Stimulated activated CD4-positive, alpha-beta T cell treated with anti-CD3 and anti-CD28 coated beads, Interleukin-12 subunit alpha, Interleukin-12 subunit beta, amount 100 ng/mL, for 48 hours (primary cell): Measurements from ENCODE around the gene EIF4G1.

Source experiments
- DNase-seq, 3 donors: peaks; one replicate each; pipeline ENCODE4 v3.0.0-alpha.2; 2020; ENCODE audit warnings: low read depth in 2 of 3, low spot score in 1 of 3

EIF4G1 gene

DNA sequence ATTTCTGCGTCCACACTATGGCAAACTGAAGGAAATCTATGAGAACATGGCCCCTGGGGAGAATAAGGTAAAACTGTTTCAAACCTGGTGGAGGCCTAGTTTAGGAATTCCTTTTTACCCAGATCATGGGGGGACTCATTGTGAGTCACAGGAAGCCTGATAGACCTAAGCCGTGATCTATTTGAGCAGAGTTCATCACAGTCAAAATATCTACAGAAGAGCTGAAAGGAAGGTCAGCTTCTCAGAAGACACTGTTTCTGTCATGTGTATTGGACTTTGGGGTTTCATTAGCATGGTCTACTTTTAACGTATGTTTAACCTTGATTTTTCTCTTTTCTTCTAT lies 14.1 kb upstream of the EIF4G1 start:
- no peak for DNase-seq

DNA sequence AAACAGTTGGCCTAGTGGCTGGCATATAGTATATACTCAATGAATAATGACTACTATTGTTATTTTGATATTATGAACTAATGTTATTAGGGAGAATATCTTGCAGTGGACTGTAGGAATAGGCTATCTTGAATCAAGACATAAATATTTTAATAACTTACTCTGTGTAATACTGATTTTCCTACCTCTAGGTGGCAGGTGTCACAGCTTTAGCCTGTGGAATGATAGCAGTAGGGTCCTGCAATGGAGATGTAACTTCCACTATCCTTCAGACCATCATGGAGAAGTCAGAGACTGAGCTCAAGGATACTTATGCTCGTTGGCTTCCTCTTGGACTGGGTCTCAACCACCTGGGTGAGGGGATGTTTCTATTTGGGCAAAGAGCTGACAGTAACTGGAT lies 8.8 kb upstream of the EIF4G1 start:
- DNase-seq: no peak

DNA sequence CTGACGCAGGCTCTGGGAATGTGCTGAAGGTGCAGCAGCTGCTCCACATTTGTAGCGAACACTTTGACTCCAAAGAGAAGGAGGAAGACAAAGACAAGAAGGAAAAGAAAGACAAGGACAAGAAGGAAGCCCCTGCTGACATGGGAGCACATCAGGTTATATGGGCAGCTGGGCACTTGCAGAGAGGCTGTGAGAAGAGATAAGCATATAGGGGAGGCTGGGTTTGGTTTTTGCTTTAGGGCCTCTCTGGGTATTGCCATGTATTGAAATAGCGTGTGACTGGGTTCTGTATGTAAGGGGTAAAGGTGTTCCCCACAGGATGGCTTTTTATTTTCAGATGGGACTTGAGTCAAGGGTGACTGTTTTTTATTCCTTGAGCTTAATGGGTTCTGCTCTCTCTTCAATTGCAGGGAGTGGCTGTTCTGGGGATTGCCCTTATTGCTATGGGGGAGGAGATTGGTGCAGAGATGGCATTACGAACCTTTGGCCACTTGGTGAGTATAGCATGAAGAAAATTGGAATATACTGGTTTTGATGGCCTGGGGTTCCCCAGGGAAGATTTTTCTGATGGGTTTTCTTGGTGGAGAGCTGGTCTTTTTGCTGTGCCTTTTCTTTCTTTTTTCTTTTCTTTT lies 7.9 kb upstream of the EIF4G1 start:
- no peak for DNase-seq

DNA sequence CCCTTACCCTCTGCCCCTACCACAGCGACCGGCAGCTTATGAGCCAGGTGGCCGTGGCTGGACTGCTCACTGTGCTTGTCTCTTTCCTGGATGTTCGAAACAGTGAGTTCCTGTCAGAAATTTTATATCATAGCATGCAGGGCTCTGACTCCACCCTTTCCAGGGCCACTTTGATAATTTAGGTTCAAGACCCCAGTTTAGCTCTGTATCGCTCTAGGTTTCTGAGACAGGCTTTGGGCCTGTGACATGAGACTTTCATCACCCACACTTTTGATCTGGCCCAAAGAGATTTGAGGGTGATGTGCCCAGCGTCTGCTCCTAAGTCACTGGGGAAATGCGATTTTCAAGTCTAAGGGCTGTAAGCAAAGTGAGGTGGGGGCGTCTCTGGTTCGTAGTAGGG lies 6.5 kb upstream of the EIF4G1 start:
- no peak for DNase-seq

DNA sequence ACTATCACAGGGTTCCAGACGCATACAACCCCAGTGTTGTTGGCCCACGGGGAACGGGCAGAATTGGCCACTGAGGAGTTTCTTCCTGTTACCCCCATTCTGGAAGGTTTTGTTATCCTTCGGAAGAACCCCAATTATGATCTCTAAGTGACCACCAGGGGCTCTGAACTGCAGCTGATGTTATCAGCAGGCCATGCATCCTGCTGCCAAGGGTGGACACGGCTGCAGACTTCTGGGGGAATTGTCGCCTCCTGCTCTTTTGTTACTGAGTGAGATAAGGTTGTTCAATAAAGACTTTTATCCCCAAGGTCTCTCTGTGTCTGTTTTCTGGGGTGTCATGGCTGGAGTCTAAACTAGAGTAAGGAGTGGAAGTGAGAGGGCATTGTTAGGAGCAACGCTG lies 5.7 kb upstream of the EIF4G1 start:
- DNase-seq: no peak

DNA sequence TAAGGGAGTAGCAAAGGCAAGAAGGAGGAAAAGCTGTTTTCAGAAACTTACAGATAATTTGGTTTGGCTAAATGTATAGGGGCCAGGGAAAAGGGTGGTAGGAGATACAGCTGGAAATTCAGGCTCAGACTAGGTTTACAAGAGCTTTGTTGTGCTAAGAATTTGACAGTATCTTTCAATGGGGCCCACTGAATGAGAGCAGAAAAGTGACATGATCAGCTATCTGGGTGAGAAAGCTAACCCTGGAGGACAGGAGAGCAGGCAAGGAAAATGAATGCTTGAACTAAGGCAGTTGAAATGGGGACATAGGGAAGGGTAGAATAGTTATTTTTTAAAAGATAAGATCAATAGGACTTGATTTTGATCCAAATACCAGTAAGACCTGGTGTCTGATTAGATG lies 2.8 kb upstream of the EIF4G1 start:
- no peak for DNase-seq

DNA sequence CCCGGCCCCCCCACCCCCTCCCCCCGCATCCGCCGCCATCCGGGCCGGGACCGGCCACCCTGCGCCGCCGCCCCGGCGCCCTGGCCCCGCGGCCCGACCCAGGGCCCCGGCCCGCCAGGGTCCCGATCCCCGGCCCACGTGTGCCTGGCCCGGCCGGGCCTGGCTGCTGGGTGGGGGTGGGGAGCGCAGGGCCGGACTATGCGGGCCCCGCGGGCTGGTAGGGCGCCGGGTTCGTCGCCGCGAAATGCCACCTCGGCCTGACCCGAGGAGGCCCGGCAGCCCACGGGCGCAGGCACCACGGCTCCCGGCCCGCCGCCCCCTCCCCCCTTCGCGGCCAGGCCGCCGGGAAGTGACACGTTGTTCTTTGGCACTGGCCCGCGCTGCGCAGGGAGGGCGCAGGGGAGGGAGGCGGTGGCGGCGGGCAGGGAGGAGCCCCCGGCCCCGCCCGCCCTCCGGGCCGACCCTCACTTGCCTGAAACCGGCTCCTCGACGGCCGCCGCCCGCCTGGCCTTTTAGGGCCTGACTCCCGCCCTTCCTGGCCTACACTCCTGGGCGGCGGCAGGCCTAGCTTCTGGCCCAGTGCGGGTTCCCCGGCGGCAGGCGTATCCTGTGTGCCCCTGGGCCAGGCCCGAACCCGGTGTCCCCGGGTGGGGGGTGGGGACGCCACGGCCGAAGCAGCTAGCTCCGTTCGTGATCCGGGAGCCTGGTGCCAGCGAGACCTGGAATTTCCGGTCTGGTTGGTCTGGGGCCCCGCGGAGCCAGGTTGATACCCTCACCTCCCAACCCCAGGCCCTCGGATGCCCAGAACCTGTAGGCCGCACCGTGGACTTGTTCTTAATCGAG lies 515 bp downstream of the EIF4G1 start:
- no peak for DNase-seq

DNA sequence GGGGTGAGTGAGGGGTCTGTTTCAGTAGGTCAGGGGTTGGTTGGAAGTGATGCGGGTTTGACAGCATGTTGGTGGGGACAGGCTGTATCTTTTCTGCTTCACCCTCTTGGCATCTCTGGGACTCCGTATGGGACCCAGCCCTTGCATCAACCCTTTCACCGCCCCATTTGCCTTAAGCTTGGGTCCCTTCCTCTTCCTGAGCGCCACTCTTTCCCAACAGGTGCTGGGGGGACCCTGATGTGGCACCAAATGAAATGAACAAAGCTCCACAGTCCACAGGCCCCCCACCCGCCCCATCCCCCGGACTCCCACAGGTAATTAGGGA lies 1.1 kb downstream of the EIF4G1 start:
- DNase-seq: no peak

DNA sequence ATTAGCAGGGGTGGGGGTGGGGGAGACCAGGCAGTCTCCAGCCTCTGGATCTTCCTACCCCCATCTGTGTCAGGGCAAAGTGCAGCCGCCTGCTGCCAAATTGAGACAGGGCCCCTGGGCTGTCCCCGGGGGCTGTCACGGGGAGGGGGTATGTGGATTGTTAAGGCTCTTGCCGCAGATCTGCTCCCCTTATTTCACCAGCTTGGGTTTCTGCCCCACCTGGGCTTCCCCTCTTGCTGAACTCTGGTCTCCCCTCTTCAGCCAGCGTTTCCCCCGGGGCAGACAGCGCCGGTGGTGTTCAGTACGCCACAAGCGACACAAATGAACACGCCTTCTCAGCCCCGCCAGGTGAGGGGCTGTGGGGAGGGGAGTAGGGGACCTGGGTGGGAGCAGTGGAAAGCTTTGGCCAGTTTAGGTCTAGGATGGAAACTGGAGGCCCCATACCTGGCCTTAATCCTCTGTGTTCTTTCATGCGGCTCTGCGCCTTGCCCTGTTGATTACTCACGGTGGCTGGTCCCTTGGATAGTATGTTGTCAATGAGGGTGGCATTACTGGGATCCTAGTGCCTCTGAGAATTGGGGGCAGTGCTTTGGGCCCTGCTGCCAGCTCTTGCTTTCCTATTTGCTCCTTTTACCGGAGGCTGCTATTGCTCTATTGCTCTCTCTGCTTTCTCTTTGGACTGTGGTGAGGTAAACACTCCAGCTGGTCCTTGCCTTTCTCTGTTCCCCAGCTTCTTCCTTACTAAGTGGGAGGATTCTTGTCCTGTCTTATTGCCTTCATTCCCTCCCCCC lies 1.7 kb downstream of the EIF4G1 start:
- no peak for DNase-seq

DNA sequence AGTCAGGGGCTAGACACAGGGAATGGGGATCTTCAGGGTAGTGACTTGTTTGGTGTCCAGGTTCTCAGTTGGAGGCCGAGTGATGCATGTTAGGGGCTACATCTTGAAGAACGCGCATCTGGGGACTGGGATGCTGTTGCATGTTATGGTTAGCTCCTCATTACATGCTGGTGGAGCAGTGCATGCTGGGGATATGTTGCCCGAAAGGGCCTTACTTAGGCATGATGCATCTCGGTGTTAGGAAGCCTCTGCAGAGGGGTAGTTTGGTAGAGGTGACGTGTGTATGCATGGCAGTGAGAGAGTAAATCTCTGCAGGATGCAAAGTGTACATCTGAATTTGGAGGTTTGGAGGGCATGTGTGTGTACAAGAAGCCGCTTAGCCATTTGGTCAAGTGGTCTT lies 2.4 kb downstream of the EIF4G1 start:
- DNase-seq: no peak

DNA sequence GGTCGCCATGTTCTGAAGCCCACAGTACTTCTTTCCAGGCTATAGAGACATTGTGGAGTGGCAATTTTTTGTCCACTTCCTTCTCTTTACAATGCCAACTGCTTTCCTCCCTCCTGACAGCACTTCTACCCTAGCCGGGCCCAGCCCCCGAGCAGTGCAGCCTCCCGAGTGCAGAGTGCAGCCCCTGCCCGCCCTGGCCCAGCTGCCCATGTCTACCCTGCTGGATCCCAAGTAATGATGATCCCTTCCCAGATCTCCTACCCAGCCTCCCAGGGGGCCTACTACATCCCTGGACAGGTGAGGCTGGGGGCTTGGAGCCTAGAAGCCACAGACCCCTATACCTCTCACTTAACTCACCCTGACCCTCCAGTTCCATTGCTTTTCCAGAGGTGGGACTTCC lies 2.8 kb downstream of the EIF4G1 start:
- no peak for DNase-seq

DNA sequence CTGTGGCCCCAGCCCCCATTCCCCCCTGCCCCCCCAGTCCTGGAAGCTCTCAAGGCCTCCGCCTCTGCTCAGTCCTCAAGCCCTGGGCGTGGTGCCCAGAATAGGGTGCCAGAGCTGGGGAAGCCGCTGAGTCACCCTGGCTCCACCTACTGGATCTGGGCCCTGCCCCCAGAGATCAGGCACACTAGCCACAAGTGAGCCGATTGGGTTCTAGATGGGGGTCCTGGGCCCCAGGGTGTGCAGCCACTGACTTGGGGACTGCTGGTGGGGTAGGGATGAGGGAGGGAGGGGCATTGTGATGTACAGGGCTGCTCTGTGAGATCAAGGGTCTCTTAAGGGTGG lies 5.7 kb downstream of the EIF4G1 start:
- DNase-seq: no peak

DNA sequence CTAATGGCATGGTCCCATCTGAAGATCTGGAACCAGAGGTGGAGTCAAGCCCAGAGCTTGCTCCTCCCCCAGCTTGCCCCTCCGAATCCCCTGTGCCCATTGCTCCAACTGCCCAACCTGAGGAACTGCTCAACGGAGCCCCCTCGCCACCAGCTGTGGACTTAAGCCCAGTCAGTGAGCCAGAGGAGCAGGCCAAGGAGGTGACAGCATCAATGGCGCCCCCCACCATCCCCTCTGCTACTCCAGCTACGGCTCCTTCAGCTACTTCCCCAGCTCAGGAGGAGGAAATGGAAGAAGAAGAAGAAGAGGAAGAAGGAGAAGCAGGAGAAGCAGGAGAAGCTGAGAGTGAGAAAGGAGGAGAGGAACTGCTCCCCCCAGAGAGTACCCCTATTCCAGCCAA lies 7.3 kb downstream of the EIF4G1 start:
- DNase-seq: no peak

DNA sequence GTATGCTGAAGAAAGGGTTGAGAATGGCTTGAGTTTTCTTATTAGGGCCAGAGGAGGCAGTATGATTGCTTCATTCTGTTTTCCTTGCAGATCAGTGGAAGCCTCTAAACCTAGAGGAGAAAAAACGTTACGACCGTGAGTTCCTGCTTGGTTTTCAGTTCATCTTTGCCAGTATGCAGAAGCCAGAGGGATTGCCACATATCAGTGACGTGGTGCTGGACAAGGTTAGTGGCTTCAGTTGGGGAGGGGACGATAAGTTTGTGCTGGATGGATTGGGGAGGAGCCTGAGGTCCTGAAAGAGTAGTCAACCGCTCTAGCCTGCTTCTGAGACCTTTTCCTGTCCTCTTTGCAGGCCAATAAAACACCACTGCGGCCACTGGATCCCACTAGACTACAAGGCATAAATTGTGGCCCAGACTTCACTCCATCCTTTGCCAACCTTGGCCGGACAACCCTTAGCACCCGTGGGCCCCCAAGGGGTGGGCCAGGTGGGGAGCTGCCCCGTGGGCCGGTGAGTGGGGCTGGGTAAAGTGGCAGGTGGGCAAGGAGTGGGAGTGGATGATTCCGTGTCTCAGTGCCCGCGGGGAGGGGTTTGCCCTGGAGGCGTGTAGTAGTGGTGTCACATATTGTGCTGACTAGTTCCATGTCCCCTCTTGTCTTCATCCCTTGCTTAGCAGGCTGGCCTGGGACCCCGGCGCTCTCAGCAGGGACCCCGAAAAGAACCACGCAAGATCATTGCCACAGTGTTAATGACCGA lies 8.5 kb downstream of the EIF4G1 start:
- DNase-seq: no peak

DNA sequence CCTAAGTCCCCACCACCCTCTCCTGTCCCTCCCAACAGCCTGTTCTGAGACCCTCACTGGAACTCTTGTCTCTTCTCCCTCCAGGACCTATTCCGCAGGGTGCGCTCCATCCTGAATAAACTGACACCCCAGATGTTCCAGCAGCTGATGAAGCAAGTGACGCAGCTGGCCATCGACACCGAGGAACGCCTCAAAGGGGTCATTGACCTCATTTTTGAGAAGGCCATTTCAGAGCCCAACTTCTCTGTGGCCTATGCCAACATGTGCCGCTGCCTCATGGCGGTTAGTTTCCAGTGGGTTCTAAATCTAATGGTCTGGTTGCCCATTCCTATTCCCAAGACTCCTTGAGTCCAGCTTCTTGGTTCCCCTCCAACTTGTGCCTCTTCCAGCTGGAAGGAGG lies 9.3 kb downstream of the EIF4G1 start:
- no peak for DNase-seq

DNA sequence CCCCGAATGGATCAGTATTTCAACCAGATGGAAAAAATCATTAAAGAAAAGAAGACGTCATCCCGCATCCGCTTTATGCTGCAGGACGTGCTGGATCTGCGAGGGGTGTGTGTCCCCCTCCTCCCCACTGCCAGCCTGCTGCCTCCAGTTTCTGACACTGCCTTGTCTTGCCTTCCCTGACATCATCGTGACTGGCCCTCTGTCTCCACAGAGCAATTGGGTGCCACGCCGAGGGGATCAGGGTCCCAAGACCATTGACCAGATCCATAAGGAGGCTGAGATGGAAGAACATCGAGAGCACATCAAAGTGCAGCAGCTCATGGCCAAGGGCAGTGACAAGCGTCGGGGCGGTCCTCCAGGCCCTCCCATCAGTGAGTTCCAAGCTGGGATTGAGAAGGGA lies 10.9 kb downstream of the EIF4G1 start:
- DNase-seq: no peak

DNA sequence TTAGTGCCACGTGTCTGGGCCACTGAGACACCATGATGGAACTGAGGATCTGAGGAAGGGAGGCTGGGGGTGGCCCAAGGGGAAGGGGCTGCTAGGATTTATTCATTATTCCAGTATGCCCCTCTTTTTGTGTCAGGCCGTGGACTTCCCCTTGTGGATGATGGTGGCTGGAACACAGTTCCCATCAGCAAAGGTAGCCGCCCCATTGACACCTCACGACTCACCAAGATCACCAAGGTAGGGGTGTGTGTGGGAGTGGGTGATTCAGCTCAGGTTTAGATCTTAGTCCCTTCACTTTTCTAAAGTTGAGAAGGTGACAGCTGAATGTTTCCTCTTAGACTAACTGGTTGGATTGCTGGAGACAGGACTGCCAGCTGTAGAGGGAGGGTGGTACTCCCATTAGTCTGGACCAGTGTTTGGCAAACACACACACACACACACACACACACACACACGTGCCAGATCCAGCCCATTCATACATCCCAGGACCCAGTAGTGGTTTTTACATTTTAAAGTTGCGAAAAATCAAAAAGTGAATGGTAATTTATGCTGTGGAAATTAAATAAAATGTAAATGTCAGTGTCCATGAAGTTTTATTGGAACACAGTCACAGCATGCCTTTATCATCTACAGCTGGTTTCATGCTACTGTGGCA lies 11.4 kb downstream of the EIF4G1 start:
- DNase-seq: peak in 1 of 3 donors; percentile 34

DNA sequence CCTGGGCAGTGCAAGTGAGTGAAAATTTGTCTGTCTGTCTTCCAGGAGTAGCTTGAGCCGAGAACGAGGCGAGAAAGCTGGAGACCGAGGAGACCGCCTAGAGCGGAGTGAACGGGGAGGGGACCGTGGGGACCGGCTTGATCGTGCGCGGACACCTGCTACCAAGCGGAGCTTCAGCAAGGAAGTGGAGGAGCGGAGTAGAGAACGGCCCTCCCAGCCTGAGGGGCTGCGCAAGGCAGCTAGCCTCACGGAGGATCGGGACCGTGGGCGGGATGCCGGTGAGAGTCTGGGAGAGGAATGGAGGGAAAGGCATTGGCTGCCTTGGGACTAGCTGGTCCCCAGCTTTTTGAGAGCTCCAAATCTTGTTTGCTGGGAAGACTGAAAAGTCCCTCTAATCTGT lies 12.8 kb downstream of the EIF4G1 start:
- DNase-seq: no peak

DNA sequence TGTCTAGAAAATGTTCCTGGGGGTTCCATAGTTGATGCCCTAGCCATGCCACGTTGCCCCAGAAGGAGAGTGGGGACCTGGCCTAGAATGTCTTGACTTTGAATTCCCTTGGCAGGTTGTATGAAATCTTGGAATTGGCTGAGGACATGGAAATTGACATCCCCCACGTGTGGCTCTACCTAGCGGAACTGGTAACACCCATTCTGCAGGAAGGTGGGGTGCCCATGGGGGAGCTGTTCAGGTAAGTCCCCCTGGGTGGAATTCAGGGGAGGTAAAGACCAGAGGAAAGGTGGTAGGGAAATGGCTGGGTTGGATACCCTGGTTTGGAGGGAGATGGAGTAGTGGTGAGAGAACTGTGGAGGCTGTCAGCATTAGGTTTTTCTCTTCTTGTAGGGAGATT lies 14.1 kb downstream of the EIF4G1 start:
- DNase-seq: no peak

DNA sequence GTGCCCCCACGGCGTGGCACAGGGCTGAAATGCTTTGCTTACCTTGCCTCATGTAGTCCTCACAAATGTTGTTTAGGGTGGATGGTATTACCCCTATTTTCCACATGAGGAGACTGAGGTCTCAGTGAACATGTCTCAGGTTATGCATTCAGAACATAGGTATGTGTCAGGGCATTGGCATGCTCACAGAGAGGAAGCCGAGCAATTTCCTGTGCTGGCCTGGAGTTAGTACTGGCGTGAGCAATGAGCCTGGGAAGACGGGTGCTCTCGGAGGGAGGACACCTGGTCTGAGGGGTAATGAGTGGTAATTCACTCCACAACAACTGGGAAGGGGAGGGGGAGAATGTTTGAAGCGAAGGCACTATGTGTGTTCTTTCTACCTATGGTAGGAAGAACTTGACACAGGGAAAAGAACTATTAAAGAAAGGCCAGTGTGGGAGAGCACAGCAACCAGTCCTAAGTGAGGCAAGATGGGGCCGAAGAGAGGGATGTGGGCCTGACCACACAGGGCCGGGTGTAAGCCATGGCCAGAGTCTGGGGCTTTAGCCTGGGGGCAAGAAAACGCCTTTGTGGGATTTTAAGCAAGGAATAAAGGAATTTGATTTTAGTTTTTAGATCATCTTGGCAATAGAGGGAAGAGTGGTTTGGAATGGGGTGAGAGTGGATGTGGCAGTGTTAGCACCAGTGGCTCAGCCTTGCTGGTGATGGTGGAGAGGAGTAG lies 18.1 kb downstream of the EIF4G1 start:
- no peak for DNase-seq

DNA sequence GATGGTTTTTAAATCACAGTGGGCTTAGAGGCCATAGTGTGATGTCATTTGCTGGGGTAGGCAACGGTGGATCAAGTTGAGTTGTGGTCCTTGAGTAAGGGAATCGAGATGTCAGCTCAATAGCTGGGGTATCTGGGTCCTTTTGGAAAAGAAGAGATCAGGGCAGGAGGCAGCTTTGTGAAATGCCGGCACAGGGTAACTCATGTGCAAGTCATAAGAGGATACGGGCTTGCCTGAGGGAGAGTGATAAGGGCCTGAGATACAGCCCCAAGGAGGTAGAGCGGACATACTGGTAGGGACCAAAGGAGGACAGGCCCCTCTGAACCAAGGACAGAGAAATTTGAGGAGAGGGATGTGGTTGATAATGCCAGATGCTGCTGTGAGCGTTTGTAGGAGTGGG lies 18.8 kb downstream of the EIF4G1 start:
- no peak for DNase-seq
